Measurements from ENCODE around the gene TRIM13.
"Not testable (repeated sequence)": the region's sequence is repeated elsewhere in the genome, so short reads cannot be mapped to it uniquely, and the experiment has no call there.

The TRIM13 gene

GRCh38 chr13:49996951-49997895, at the start of gene TRIM13:
Gene TRIM13, plus strand, starts transcription at chr13:49997042. Its CDS starts 14,899 bp downstream, at chr13:50011941.
- peak within 1 kb of the TSS; percentile 80 for H3K4me3 ChIP-seq (ENCODE audit: low read depth, low read length)

GRCh38 chr13:49948777-49949270, 48.0 kb upstream of the TRIM13 start:
- not testable (repeated sequence) for H3K4me3 ChIP-seq (ENCODE audit: low read depth, low read length)

More at GRCh38 chr13:49996951-49997895, at the start of gene TRIM13:
- peak; percentile 78 for TF ChIP-seq CTCF (IDR thresholded peaks at IDR 0.05; ENCODE audit: low read depth, low read length)

- no peak for TF ChIP-seq CTCF (IDR thresholded peaks at IDR 0.05; ENCODE audit: low read depth, low read length)
- no peak overlapping the region for H3K4me3 ChIP-seq (ENCODE audit: low read depth, low read length)
Measured at GRCh38 chr13:49951754-49952535, 44.9 kb upstream of the TRIM13 start.

- no peak overlapping the region for H3K4me3 ChIP-seq (ENCODE audit: low read depth, low read length)
- no peak for TF ChIP-seq CTCF (IDR thresholded peaks at IDR 0.05; ENCODE audit: low read depth, low read length)
Measured at GRCh38 chr13:49953560-49953959, 43.3 kb upstream of the TRIM13 start.

GRCh38 chr13:49954674-49955455, 42.0 kb upstream of the TRIM13 start:
- TF ChIP-seq CTCF (IDR thresholded peaks at IDR 0.05; ENCODE audit: low read depth, low read length): no peak
- no peak overlapping the region for H3K4me3 ChIP-seq (ENCODE audit: low read depth, low read length)

GRCh38 chr13:49956131-49956530, 40.7 kb upstream of the TRIM13 start:
- TF ChIP-seq CTCF (IDR thresholded peaks at IDR 0.05; ENCODE audit: low read depth, low read length): no peak
- H3K4me3 ChIP-seq (ENCODE audit: low read depth, low read length): no peak overlapping the region

- H3K4me3 ChIP-seq (ENCODE audit: low read depth, low read length): no peak overlapping the region
- TF ChIP-seq CTCF (IDR thresholded peaks at IDR 0.05; ENCODE audit: low read depth, low read length): no peak
Measured at GRCh38 chr13:49958321-49958720, 38.5 kb upstream of the TRIM13 start.
